SJCRH30 (cell line): Measurements from ENCODE around the gene BICD1. TPM values are rescaled to one million over a fixed set of nuclear protein-coding genes. Genes with fewer than 3 reads are reported as not detected.

Experiments used
- DNase-seq, 2 experiments: peaks; one replicate each; pipeline ENCODE4 v3.0.0-alpha.2; 2015 to 2020
- H3K27ac ChIP-seq: fragments of 250-450 bp; sonication (Bioruptor Pico); 2 replicates; pipeline ENCODE4 v1.5.1; 2020; ENCODE audit warnings: mild to moderate bottlenecking, moderate library complexity
- H3K27me3 ChIP-seq: fragments of 250-450 bp; sonication (Bioruptor Pico); 2 replicates; pipeline ENCODE4 v1.5.1; 2020; ENCODE audit warnings: mild to moderate bottlenecking, moderate library complexity
- H3K36me3 ChIP-seq: fragments of 250-450 bp; sonication (Bioruptor Pico); 2 replicates; pipeline ENCODE4 v1.5.1; 2020; ENCODE audit warnings: mild to moderate bottlenecking, moderate library complexity
- H3K4me1 ChIP-seq: fragments of 250-450 bp; sonication (Bioruptor Pico); 2 replicates; pipeline ENCODE4 v1.5.1; 2020; ENCODE audit warnings: mild to moderate bottlenecking, moderate library complexity
- H3K4me3 ChIP-seq: fragments of 250-450 bp; sonication (Bioruptor Pico); 2 replicates; pipeline ENCODE4 v1.5.1; 2020; ENCODE audit warnings: mild to moderate bottlenecking, moderate library complexity
- H3K9me3 ChIP-seq: fragments of 250-450 bp; sonication (Bioruptor Pico); replicated peaks from 2 replicates; pipeline ENCODE4 v1.5.1; 2020; ENCODE audit warnings: mild to moderate bottlenecking, moderate library complexity
- total RNA-seq: library from RNA; depleted of rRNA; stranded (reverse); fragments of >200 nt; shearing (Covaris generic); gene quantifications from 2 replicates; pipeline ENCODE4 v1.2.3, GENCODE V29; 2014

The BICD1 gene
- total RNA-seq, 1 experiment from 2014 or later: 10.8 TPM

GRCh38 chr12:32398816-32399369 is 292.2 kb downstream of the BICD1 start:
- Histone ChIP-seq H3K4me1 (no peaks in the 10 kb centered on the region), H3K27me3 (no peaks in the 10 kb centered on the region), H3K4me3 (peak overlapping the region; percentile 73), H3K9me3 (no peaks in the 10 kb centered on the region), H3K27ac (no peak overlapping the region), H3K36me3 (no peaks in the 10 kb centered on the region)
- peak in 1 of 2 experiments; percentile 7 for DNase-seq

- peak; percentile 86 to 87 for DNase-seq
- Histone ChIP-seq H3K27me3 (no peaks in the 10 kb centered on the region), H3K27ac (no peak within 1 kb of the TSS), H3K4me3 (peak within 1 kb of the TSS; percentile 73), H3K9me3 (no peaks in the 10 kb centered on the region), H3K4me1 (no peaks in the 10 kb centered on the region), H3K36me3 (no peaks in the 10 kb centered on the region)
Measured at GRCh38 chr12:32399370-32400113, 292.9 kb downstream of the BICD1 start, which contains the start of gene FGD4. FGD4 (plus strand) TSS chr12:32399558.

GRCh38 chr12:32400114-32400672 is 293.5 kb downstream of the BICD1 start:
- DNase-seq: peak in 1 of 2 experiments; percentile 15
- H3K27me3 ChIP-seq: no peaks in the 10 kb centered on the region
- no peak overlapping the region for H3K27ac ChIP-seq
- no peaks in the 10 kb centered on the region for H3K36me3 ChIP-seq
- H3K4me3 ChIP-seq: peak overlapping the region; percentile 73
- no peaks in the 10 kb centered on the region for H3K9me3 ChIP-seq
- H3K4me1 ChIP-seq: no peaks in the 10 kb centered on the region

- no peak for DNase-seq
- no peaks in the 10 kb centered on the region for H3K9me3 ChIP-seq
- no peaks in the 10 kb centered on the region for H3K36me3 ChIP-seq
- H3K27me3 ChIP-seq: no peaks in the 10 kb centered on the region
- H3K27ac ChIP-seq: no peak overlapping the region
- H3K4me3 ChIP-seq: no peak overlapping the region
- H3K4me1 ChIP-seq: no peaks in the 10 kb centered on the region
Measured at GRCh38 chr12:32400866-32401265, 294.2 kb downstream of the BICD1 start.

GRCh38 chr12:32402170-32402569 is 295.5 kb downstream of the BICD1 start:
- Histone ChIP-seq H3K27ac (no peak overlapping the region), H3K9me3 (no peaks in the 10 kb centered on the region), H3K27me3 (no peaks in the 10 kb centered on the region), H3K4me3 (no peak overlapping the region), H3K36me3 (no peaks in the 10 kb centered on the region), H3K4me1 (no peaks in the 10 kb centered on the region)
- no peak for DNase-seq

GRCh38 chr12:32402946-32403345 is 296.3 kb downstream of the BICD1 start:
- Histone ChIP-seq H3K9me3 (no peaks in the 10 kb centered on the region), H3K27ac (no peak overlapping the region), H3K4me3 (no peak overlapping the region), H3K36me3 (no peaks in the 10 kb centered on the region), H3K27me3 (no peaks in the 10 kb centered on the region), H3K4me1 (no peaks in the 10 kb centered on the region)
- no peak for DNase-seq

GRCh38 chr12:32407795-32408194 is 301.1 kb downstream of the BICD1 start:
- no peak overlapping the region for H3K27ac ChIP-seq
- no peaks in the 10 kb centered on the region for H3K9me3 ChIP-seq
- no peak for DNase-seq
- H3K27me3 ChIP-seq: no peaks in the 10 kb centered on the region
- no peaks in the 10 kb centered on the region for H3K36me3 ChIP-seq
- no peak overlapping the region for H3K4me3 ChIP-seq
- H3K4me1 ChIP-seq: no peaks in the 10 kb centered on the region

GRCh38 chr12:32413412-32413811 is 306.8 kb downstream of the BICD1 start:
- no peaks in the 10 kb centered on the region for H3K36me3 ChIP-seq
- H3K27me3 ChIP-seq: no peaks in the 10 kb centered on the region
- DNase-seq: no peak
- H3K4me1 ChIP-seq: no peaks in the 10 kb centered on the region
- no peak overlapping the region for H3K4me3 ChIP-seq
- H3K27ac ChIP-seq: no peak overlapping the region
- no peaks in the 10 kb centered on the region for H3K9me3 ChIP-seq

- H3K36me3 ChIP-seq: no peaks in the 10 kb centered on the region
- DNase-seq: no peak
- 0 out of 2 replicates have a peak, but pooled peaks cover 4% of the 10 kb centered on the region for H3K4me1 ChIP-seq
- no peak overlapping the region for H3K4me3 ChIP-seq
- H3K27me3 ChIP-seq: no peaks in the 10 kb centered on the region
- H3K9me3 ChIP-seq: no peaks in the 10 kb centered on the region
- H3K27ac ChIP-seq: no peak overlapping the region
Measured at GRCh38 chr12:32418221-32418620, 311.6 kb downstream of the BICD1 start.

GRCh38 chr12:32418903-32419519 is 312.4 kb downstream of the BICD1 start:
- Histone ChIP-seq H3K9me3 (no peaks in the 10 kb centered on the region), H3K27me3 (no peaks in the 10 kb centered on the region), H3K36me3 (no peaks in the 10 kb centered on the region), H3K4me3 (no peak overlapping the region), H3K4me1 (0 out of 2 replicates have a peak, but pooled peaks cover 4% of the 10 kb centered on the region), H3K27ac (no peak overlapping the region)
- no peak for DNase-seq

GRCh38 chr12:32419520-32419960 is 312.9 kb downstream of the BICD1 start:
- DNase-seq: peak; percentile 25 to 47
- no peak overlapping the region for H3K27ac ChIP-seq
- no peak overlapping the region for H3K4me3 ChIP-seq
- H3K9me3 ChIP-seq: no peaks in the 10 kb centered on the region
- no peaks in the 10 kb centered on the region for H3K36me3 ChIP-seq
- H3K4me1 ChIP-seq: 0 out of 2 replicates have a peak, but pooled peaks cover 4% of the 10 kb centered on the region
- H3K27me3 ChIP-seq: no peaks in the 10 kb centered on the region

GRCh38 chr12:32420356-32420755 is 313.7 kb downstream of the BICD1 start:
- Histone ChIP-seq H3K4me3 (no peak overlapping the region), H3K36me3 (no peaks in the 10 kb centered on the region), H3K9me3 (no peaks in the 10 kb centered on the region), H3K27me3 (no peaks in the 10 kb centered on the region), H3K4me1 (0 out of 2 replicates have a peak, but pooled peaks cover 4% of the 10 kb centered on the region), H3K27ac (no peak overlapping the region)
- no peak for DNase-seq

GRCh38 chr12:32423559-32423958 is 316.9 kb downstream of the BICD1 start:
- H3K4me1 ChIP-seq: 0 out of 2 replicates have a peak, but pooled peaks cover 4% of the 10 kb centered on the region
- H3K27ac ChIP-seq: no peak overlapping the region
- no peaks in the 10 kb centered on the region; the same call in 1 of the 2 replicates for H3K9me3 ChIP-seq
- no peaks in the 10 kb centered on the region for H3K27me3 ChIP-seq
- no peaks in the 10 kb centered on the region for H3K36me3 ChIP-seq
- no peak overlapping the region for H3K4me3 ChIP-seq
- no peak for DNase-seq

- peak overlapping the region; percentile 20 for H3K4me3 ChIP-seq
- no peak for DNase-seq
- no peaks in the 10 kb centered on the region for H3K27me3 ChIP-seq
- H3K27ac ChIP-seq: no peak overlapping the region
- H3K9me3 ChIP-seq: no peaks in the 10 kb centered on the region; the same call in 1 of the 2 replicates
- no peaks in the 10 kb centered on the region for H3K4me1 ChIP-seq
- H3K36me3 ChIP-seq: no peaks in the 10 kb centered on the region
Measured at GRCh38 chr12:32431025-32431424, 324.4 kb downstream of the BICD1 start.
